OCI-LY7 (cell line): ENCODE measurements around the gene GTSE1.

Experiments used
- EZH2phosphoT487 ChIP-seq: fragments of 200-600 bp; sonication (generic); IDR thresholded peaks from 2 replicates; pipeline ENCODE4 v1.6.1; 2018; ENCODE audit warnings: low read depth, borderline replicate concordance, mild to moderate bottlenecking, mixed run types, antibody characterized with exemption, low read length, moderate library complexity, mixed read lengths
- TF ChIP-seq, protein P1 (sequence below): fragments of 200-600 bp; sonication (generic); conservative IDR thresholded peaks from 2 replicates; pipeline ENCODE4 v1.5.1; 2014; ENCODE audit warnings: mild to moderate bottlenecking, antibody characterized with exemption, low read length, moderate library complexity, mixed read lengths

DNA sequence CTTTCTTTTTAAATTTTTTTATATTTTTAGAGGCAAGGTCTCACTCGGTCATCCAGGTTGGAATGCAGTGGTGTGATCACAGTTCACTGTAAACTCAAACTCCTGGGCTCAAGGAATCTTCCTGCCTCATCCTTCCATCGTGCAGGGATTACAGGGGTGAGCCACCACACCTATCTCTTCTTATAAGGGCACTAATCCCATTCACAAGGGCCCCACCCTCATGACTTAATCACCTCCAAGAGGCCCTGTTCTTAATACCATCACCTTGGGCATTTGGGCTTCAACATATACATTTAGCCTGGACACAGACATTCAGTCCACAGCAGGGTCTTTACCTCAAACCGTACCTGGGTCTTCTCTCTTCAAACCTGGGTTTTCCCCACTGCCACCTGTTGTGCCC, 4.5 kb upstream of the GTSE1 start:
- TF ChIP-seq, protein P1, sequence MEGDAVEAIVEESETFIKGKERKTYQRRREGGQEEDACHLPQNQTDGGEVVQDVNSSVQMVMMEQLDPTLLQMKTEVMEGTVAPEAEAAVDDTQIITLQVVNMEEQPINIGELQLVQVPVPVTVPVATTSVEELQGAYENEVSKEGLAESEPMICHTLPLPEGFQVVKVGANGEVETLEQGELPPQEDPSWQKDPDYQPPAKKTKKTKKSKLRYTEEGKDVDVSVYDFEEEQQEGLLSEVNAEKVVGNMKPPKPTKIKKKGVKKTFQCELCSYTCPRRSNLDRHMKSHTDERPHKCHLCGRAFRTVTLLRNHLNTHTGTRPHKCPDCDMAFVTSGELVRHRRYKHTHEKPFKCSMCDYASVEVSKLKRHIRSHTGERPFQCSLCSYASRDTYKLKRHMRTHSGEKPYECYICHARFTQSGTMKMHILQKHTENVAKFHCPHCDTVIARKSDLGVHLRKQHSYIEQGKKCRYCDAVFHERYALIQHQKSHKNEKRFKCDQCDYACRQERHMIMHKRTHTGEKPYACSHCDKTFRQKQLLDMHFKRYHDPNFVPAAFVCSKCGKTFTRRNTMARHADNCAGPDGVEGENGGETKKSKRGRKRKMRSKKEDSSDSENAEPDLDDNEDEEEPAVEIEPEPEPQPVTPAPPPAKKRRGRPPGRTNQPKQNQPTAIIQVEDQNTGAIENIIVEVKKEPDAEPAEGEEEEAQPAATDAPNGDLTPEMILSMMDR, result no peak
- no peak for TF ChIP-seq EZH2phosphoT487
